ENCODE results near the gene ASCL5. TPM values are rescaled to one million over a fixed set of nuclear protein-coding genes. Genes with fewer than 3 reads are reported as not detected.

Gene ASCL5
- total RNA-seq = not detected
- 0.14 TPM for polyA plus RNA-seq
- long read RNA-seq, donor 1 = 0 reads
- long read RNA-seq, donor 2, partial matches to known transcripts = 0 of 1 reads
- long read RNA-seq, donor 2, other reads (novel, unspliced or antisense) = 0 of 1 reads
- long read RNA-seq, donor 3 = 0 reads
- long read RNA-seq, donor 4 = 0 reads
- long read RNA-seq, donor 5 = 0 reads
- long read RNA-seq, donor 6, partial matches to known transcripts = 0 of 1 reads
- long read RNA-seq, donor 6, other reads (novel, unspliced or antisense) = 0 of 1 reads
- long read RNA-seq, donor 7 = 0 reads
- long read RNA-seq, donor 8, partial matches to known transcripts = 0 of 1 reads
- long read RNA-seq, donor 8, other reads (novel, unspliced or antisense) = 0 of 1 reads
- long read RNA-seq, donor 9 = 0 reads
- long read RNA-seq, donor 10 = 0 reads

GRCh38 chr1:201126832-201127754 is at the start of gene ASCL5:
ASCL5 (minus strand) TSS chr1:201127184; CDS start chr1:201115372, 11,812 bp downstream.
- Histone ChIP-seq H3K27me3 (ENCODE audit: control insufficient read depth in 2 of 2, insufficient read depth in 1 of 2, low read length in 1 of 2) (peaks cover 0 to 19% of the 10 kb centered on the region in 2 donors), H3K36me3 (ENCODE audit: control insufficient read depth in 2 of 2, insufficient read depth in 2 of 2, low read length in 1 of 2) (no peaks in the 10 kb centered on the region), H3K9me3 (ENCODE audit: control insufficient read depth in 2 of 2, insufficient read depth in 1 of 2, low read length in 1 of 2) (peaks cover 0 to 3% of the 10 kb centered on the region in 2 donors), H3K27ac (ENCODE audit: low read depth in 1 of 2, low read length in 1 of 2) (no peak within 1 kb of the TSS), H3K4me1 (ENCODE audit: control insufficient read depth in 2 of 2, insufficient read depth in 2 of 2, low read length in 2 of 2) (no peaks in the 10 kb centered on the region), H3K4me3 (ENCODE audit: low read length in 2 of 2) (no peak within 1 kb of the TSS)
- WGBS = 91% methylated on average over 24 of the region's 24 CpGs
- no peak for DNase-seq (ENCODE audit: low read depth in 6 of 9, low spot score in 9 of 9)

GRCh38 chr1:201175820-201176500 is 49.0 kb upstream of the ASCL5 start:
- DNase-seq (ENCODE audit: low read depth in 6 of 9, low spot score in 9 of 9) = no peak
- Histone ChIP-seq H3K27ac (ENCODE audit: low read depth in 1 of 2, low read length in 1 of 2) (no peak overlapping the region), H3K4me1 (ENCODE audit: control insufficient read depth in 2 of 2, insufficient read depth in 2 of 2, low read length in 2 of 2) (peaks cover 3 to 6% of the 10 kb centered on the region in 2 donors), H3K27me3 (ENCODE audit: control insufficient read depth in 2 of 2, insufficient read depth in 1 of 2, low read length in 1 of 2) (peaks cover 10 to 47% of the 10 kb centered on the region in 2 donors), H3K9me3 (ENCODE audit: control insufficient read depth in 2 of 2, insufficient read depth in 1 of 2, low read length in 1 of 2) (peaks cover 0 to 8% of the 10 kb centered on the region in 2 donors), H3K4me3 (ENCODE audit: low read length in 2 of 2) (no peak overlapping the region), H3K36me3 (ENCODE audit: control insufficient read depth in 2 of 2, insufficient read depth in 2 of 2, low read length in 1 of 2) (no peaks in the 10 kb centered on the region)
- 90% methylated on average over 7 of the region's 7 CpGs for WGBS

DNA sequence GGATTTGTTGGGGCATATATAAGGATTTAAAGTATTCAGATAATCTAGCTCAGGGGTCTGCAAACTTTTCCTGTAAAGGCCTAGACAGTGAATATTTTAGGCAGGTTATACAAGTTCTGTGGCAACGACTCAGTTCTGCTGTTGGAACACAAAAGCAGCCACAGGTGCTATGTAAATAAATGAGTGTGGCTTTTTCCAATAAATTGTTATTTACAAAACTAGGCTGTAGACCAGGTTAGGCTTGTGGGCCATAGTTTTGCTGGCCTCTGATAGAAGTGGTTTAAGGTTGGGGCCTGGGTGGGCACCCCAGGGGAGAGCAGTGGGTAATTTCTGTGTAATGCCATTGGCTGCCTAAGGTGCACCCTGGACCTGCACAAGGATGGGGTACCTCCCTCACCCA is 46.8 kb upstream of the ASCL5 start:
- Histone ChIP-seq H3K9me3 (ENCODE audit: control insufficient read depth in 2 of 2, insufficient read depth in 1 of 2, low read length in 1 of 2) (peaks cover 0 to 9% of the 10 kb centered on the region in 2 donors), H3K36me3 (ENCODE audit: control insufficient read depth in 2 of 2, insufficient read depth in 2 of 2, low read length in 1 of 2) (no peaks in the 10 kb centered on the region), H3K27ac (ENCODE audit: low read depth in 1 of 2, low read length in 1 of 2) (no peak overlapping the region), H3K4me1 (ENCODE audit: control insufficient read depth in 2 of 2, insufficient read depth in 2 of 2, low read length in 2 of 2) (peaks cover 3 to 6% of the 10 kb centered on the region in 2 donors), H3K4me3 (ENCODE audit: low read length in 2 of 2) (no peak overlapping the region), H3K27me3 (ENCODE audit: control insufficient read depth in 2 of 2, insufficient read depth in 1 of 2, low read length in 1 of 2) (peaks cover 20 to 64% of the 10 kb centered on the region in 2 donors)
- WGBS = 90% methylated on average over 1 of the region's 1 CpG
- no peak for DNase-seq (ENCODE audit: low read depth in 6 of 9, low spot score in 9 of 9)

DNA sequence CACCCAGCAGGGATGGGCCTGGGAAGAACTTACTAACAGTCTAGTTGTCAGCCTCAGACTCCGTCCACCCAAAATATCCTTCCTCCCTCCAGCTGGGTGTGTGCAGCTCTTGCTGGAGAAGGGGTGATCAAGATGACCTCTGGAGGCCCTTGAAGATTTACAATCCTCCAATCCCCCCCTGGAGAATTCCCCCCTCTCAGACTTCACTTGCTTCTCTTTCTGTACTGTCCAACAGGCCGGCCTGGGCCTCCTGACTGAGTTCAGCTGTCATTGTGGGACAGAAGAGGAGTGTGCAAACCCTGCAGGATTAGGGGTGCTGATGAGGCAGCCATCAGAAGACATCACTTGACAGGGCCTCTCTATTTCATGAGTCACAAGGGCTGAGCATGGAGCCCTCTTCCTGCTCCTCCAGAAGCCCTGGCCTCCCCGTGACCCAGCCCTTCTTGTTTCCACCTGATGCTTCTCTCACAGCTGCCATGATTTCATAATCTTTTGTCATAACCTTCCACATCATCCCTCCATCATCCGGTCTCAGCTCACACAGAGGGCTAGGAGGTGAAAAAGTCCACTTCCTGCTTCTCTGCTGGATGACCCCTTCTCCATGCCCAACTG is 46.1 kb upstream of the ASCL5 start:
- Histone ChIP-seq H3K27ac (ENCODE audit: low read depth in 1 of 2, low read length in 1 of 2) (no peak overlapping the region), H3K4me1 (ENCODE audit: control insufficient read depth in 2 of 2, insufficient read depth in 2 of 2, low read length in 2 of 2) (peaks cover 3 to 6% of the 10 kb centered on the region in 2 donors), H3K36me3 (ENCODE audit: control insufficient read depth in 2 of 2, insufficient read depth in 2 of 2, low read length in 1 of 2) (no peaks in the 10 kb centered on the region), H3K4me3 (ENCODE audit: low read length in 2 of 2) (no peak overlapping the region), H3K27me3 (ENCODE audit: control insufficient read depth in 2 of 2, insufficient read depth in 1 of 2, low read length in 1 of 2) (peaks cover 20 to 68% of the 10 kb centered on the region in 2 donors), H3K9me3 (ENCODE audit: control insufficient read depth in 2 of 2, insufficient read depth in 1 of 2, low read length in 1 of 2) (peaks cover 0 to 9% of the 10 kb centered on the region in 2 donors)
- 83% methylated on average over 4 of the region's 4 CpGs for WGBS
- no peak for DNase-seq (ENCODE audit: low read depth in 6 of 9, low spot score in 9 of 9)

DNA sequence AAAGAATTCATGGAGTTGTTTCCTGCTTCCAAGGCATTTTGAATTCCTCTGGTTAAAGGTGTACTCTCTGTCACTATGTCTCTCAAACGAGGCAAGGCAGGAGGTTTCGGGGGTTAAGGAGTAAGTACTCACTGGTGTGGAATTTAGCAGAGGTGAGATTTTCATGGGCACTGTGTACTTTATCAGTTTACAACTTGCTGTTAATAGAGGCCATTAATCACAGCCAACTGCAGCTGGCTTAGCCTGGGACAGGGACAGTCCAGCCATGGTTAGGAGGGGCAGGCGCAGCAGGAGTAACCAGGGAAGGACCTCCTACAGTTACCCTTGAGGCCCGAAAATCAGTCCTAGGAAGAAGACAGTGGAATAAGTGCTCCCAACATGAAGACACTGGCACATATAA is 45.3 kb upstream of the ASCL5 start:
- Histone ChIP-seq H3K36me3 (ENCODE audit: control insufficient read depth in 2 of 2, insufficient read depth in 2 of 2, low read length in 1 of 2) (no peaks in the 10 kb centered on the region), H3K4me3 (ENCODE audit: low read length in 2 of 2) (no peak overlapping the region), H3K4me1 (ENCODE audit: control insufficient read depth in 2 of 2, insufficient read depth in 2 of 2, low read length in 2 of 2) (peaks cover 3 to 6% of the 10 kb centered on the region in 2 donors), H3K27ac (ENCODE audit: low read depth in 1 of 2, low read length in 1 of 2) (no peak overlapping the region), H3K9me3 (ENCODE audit: control insufficient read depth in 2 of 2, insufficient read depth in 1 of 2, low read length in 1 of 2) (peaks cover 0 to 9% of the 10 kb centered on the region in 2 donors), H3K27me3 (ENCODE audit: control insufficient read depth in 2 of 2, insufficient read depth in 1 of 2, low read length in 1 of 2) (peaks cover 20 to 69% of the 10 kb centered on the region in 2 donors)
- 89% methylated on average over 4 of the region's 4 CpGs for WGBS
- DNase-seq (ENCODE audit: low read depth in 6 of 9, low spot score in 9 of 9) = no peak

DNA sequence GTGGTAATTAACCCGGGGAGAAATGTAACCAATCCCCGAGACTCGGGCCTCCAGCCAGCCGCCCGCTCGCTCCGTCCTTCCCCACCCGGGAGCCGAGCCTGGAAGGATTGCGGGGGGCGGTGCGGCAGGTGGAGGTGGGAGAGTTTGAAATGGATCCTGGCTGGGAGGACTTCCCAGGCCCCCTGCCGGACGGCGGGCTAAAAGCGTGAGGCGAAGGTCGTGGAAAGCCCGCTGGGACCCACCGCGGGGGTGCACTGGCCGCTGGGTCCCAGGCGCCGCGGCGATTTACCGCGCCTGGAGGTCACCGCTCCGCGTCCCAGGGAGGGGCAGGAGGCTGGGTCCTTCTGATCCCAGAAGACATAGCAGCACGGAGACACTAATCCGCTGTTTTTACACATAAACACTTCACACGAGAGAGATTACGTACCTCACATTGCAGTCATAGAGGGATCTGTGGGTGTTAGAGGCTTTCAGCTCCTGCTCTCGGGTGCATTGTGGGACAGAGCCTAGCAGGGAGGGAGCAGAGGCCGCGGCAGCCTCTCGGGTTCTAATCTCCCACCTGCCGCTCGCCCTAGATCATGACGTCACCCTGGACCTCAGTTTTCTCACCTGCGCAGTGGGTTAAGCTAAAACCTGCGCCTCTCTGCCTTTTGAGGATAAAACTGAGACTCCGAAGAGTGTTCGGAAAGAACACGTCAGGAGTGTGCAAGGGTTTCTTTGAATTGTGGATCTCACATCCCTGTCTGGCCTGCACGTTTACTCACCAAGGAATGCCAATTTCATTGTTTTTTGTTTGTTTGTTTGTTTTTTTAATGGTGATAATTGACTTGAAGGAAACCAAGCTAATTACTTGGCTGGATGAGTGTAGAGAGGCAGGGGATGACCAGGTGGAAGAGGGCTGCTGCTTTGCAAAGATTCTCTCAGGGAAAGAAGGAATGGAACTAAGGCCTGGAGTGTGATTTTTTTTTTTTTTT is 44.4 kb upstream of the ASCL5 start:
- Histone ChIP-seq H3K27ac (ENCODE audit: low read depth in 1 of 2, low read length in 1 of 2) (peak overlapping the region in 1 of 2 donors; percentile 52), H3K36me3 (ENCODE audit: control insufficient read depth in 2 of 2, insufficient read depth in 2 of 2, low read length in 1 of 2) (no peaks in the 10 kb centered on the region), H3K4me3 (ENCODE audit: low read length in 2 of 2) (peak overlapping the region; percentile 30 to 42), H3K9me3 (ENCODE audit: control insufficient read depth in 2 of 2, insufficient read depth in 1 of 2, low read length in 1 of 2) (peaks cover 0 to 9% of the 10 kb centered on the region in 2 donors), H3K4me1 (ENCODE audit: control insufficient read depth in 2 of 2, insufficient read depth in 2 of 2, low read length in 2 of 2) (peaks cover 3 to 6% of the 10 kb centered on the region in 2 donors), H3K27me3 (ENCODE audit: control insufficient read depth in 2 of 2, insufficient read depth in 1 of 2, low read length in 1 of 2) (peaks cover 20 to 68% of the 10 kb centered on the region in 2 donors)
- WGBS = 11% methylated on average over 48 of the region's 48 CpGs
- DNase-seq (ENCODE audit: low read depth in 6 of 9, low spot score in 9 of 9) = peak in 1 of 9 donors; percentile 23

GRCh38 chr1:201170533-201171062 is 43.6 kb upstream of the ASCL5 start:
- DNase-seq (ENCODE audit: low read depth in 6 of 9, low spot score in 9 of 9) = peak in 3 of 9 donors; percentile 19 to 45 (median 28)
- peak overlapping the region; percentile 11 to 52 for H3K27ac ChIP-seq (ENCODE audit: low read depth in 1 of 2, low read length in 1 of 2)
- WGBS = 19% methylated on average over 26 of the region's 26 CpGs
- peak overlapping the region; percentile 30 to 42 for H3K4me3 ChIP-seq (ENCODE audit: low read length in 2 of 2)
- H3K27me3 ChIP-seq (ENCODE audit: control insufficient read depth in 2 of 2, insufficient read depth in 1 of 2, low read length in 1 of 2) = peaks cover 20 to 65% of the 10 kb centered on the region in 2 donors
- H3K4me1 ChIP-seq (ENCODE audit: control insufficient read depth in 2 of 2, insufficient read depth in 2 of 2, low read length in 2 of 2) = peaks cover 3 to 6% of the 10 kb centered on the region in 2 donors
- H3K9me3 ChIP-seq (ENCODE audit: control insufficient read depth in 2 of 2, insufficient read depth in 1 of 2, low read length in 1 of 2) = peaks cover 0 to 9% of the 10 kb centered on the region in 2 donors
- H3K36me3 ChIP-seq (ENCODE audit: control insufficient read depth in 2 of 2, insufficient read depth in 2 of 2, low read length in 1 of 2) = no peaks in the 10 kb centered on the region
